Measurements from ENCODE around the gene ELOVL6. TPM values are rescaled to one million over a fixed set of nuclear protein-coding genes. Genes with fewer than 3 reads are reported as not detected.

Gene ELOVL6
- total and polyA plus RNA-seq, 10 of the 15 experiments (the other 5 are each of a cell fraction or from before 2014, with no cell fraction given), result 3.9 to 33.5 (median 8.1) TPM

- no peaks in the 10 kb centered on the region for H3K36me3 ChIP-seq (ENCODE audit: control insufficient read depth in 2 of 2, insufficient read depth in 2 of 2, low read length in 1 of 2)
- no peak overlapping the region for H2AFZ ChIP-seq (ENCODE audit: control insufficient read depth, low read depth, low read length)
- DNase-seq (ENCODE audit: low read depth, low spot score) (no peak), ATAC-seq (no peak), FAIRE-seq (no peak)
- H4K20me1 ChIP-seq (ENCODE audit: control insufficient read depth, insufficient read depth), result no peaks in the 10 kb centered on the region
- BruUV-seq (replicated peaks), result no TSS peak
- no peak overlapping the region for H3K9ac ChIP-seq (ENCODE audit: control insufficient read depth, insufficient read depth, low read length)
- 95% methylated on average over 1 of the region's 1 CpG for WGBS (ENCODE audit: insufficient coverage, insufficient replicate concordance, low lambda C conversion rate, missing lambda C conversion rate)
- ChIA-PET SMC1A (ENCODE audit: uncharacterized antibody, unreplicated experiment) (interaction anchor here (1.0 to 3.4 kb wide), 7 partner anchors 9 to 135 kb away, joined by 3 to 18 read pairs (median 4); partner anchors contain the start of gene ELOVL6), POLR2A (interaction anchor here (0.6 kb wide), 1 partner anchor 10 kb away, joined by 3 read pairs; no protein-coding TSS in a partner anchor), CTCF (interaction anchor here (0.7 to 4.5 kb wide), 3 partner anchors 13 to 120 kb away, joined by 3 to 33 read pairs (median 4); no protein-coding TSS in a partner anchor), RAD21 (ENCODE audit: unreplicated experiment) (no interaction called here)
- no peak overlapping the region for H3K4me2 ChIP-seq (ENCODE audit: control insufficient read depth, insufficient read depth)
- peaks cover 13% of the 10 kb centered on the region for H3K4me1 ChIP-seq (ENCODE audit: control insufficient read depth, insufficient read depth, low read length)
- H3K27me3 ChIP-seq (replicated peaks in 1 of 2; ENCODE audit: control insufficient read depth in 2 of 2, insufficient read depth in 2 of 2, low read length in 1 of 2), result no peaks in the 10 kb centered on the region
- in situ Hi-C loops (cut with MboI) (no loop called here), intact Hi-C loops (cut with micrococcal nuclease; ENCODE audit: unreplicated experiment) (no loop called here)
- H3K4me3 ChIP-seq, result no peak overlapping the region
- H3K79me2 ChIP-seq (ENCODE audit: control insufficient read depth, insufficient read depth, low read length), result no peaks in the 10 kb centered on the region
- H3K9me3 ChIP-seq (replicated peaks; ENCODE audit: control insufficient read depth, insufficient read depth, low read length), result no peaks in the 10 kb centered on the region
- TF ChIP-seq TAF1 (IDR thresholded peaks at IDR 0.05; ENCODE audit: borderline replicate concordance, low read depth, low read length) (no peak), CHD4 (IDR thresholded peaks at IDR 0.05) (no peak), LARP7 (IDR thresholded peaks at IDR 0.05) (no peak), MYB (IDR thresholded peaks at IDR 0.05; ENCODE audit: borderline replicate concordance, low read depth, low read length) (no peak), USF1 (IDR thresholded peaks at IDR 0.05; ENCODE audit: borderline replicate concordance, extremely low read length, insufficient read depth, low read depth, low read length) (no peak), GATAD2B (conservative IDR thresholded peaks at IDR 0.05; ENCODE audit: low read depth) (no peak), PAX5 (IDR thresholded peaks at IDR 0.05; ENCODE audit: borderline replicate concordance, low read depth, low read length) (no peak)
- TF ChIP-seq, protein P1, sequence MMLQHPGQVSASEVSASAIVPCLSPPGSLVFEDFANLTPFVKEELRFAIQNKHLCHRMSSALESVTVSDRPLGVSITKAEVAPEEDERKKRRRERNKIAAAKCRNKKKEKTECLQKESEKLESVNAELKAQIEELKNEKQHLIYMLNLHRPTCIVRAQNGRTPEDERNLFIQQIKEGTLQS (IDR thresholded peaks at IDR 0.05; ENCODE audit: borderline replicate concordance, extremely low read depth, low read depth, low read length), result no peak
- no peak overlapping the region for H3K27ac ChIP-seq (ENCODE audit: control insufficient read depth, insufficient read depth)
Measured at GRCh38 chr4:110064295-110064694, 134.1 kb downstream of the ELOVL6 start.
